HG03066 (cell line): ENCODE measurements around the gene OTOS.

Experiments used
- ATAC-seq: cut with Tn5 transposase; IDR thresholded peaks from one replicate; pipeline ENCODE4 v1.9.1; 2021; ENCODE audit warnings: low read depth; ENCODE audit not compliant: unreplicated experiment

Gene OTOS

GRCh38 chr2:240125742-240126141, 14.7 kb downstream of the OTOS start:
- no peak for ATAC-seq

- no peak for ATAC-seq
Measured at GRCh38 chr2:240124651-240125030, 15.8 kb downstream of the OTOS start.

- no peak for ATAC-seq
Measured at GRCh38 chr2:240123821-240124650, 16.4 kb downstream of the OTOS start.

- no peak for ATAC-seq
Measured at GRCh38 chr2:240121675-240122074, 18.8 kb downstream of the OTOS start.

GRCh38 chr2:240121190-240121589, 19.3 kb downstream of the OTOS start:
- no peak for ATAC-seq

GRCh38 chr2:240114233-240114632, 26.2 kb downstream of the OTOS start:
- ATAC-seq, result no peak

- ATAC-seq, result no peak
Measured at GRCh38 chr2:240112914-240113690, 27.4 kb downstream of the OTOS start.

GRCh38 chr2:240111253-240111652, 29.2 kb downstream of the OTOS start:
- ATAC-seq, result no peak

- ATAC-seq, result no peak
Measured at GRCh38 chr2:240109386-240109785, 31.1 kb downstream of the OTOS start.

GRCh38 chr2:240107477-240107796, 33.0 kb downstream of the OTOS start:
- ATAC-seq, result no peak

- ATAC-seq, result no peak
Measured at GRCh38 chr2:240106765-240107476, 33.5 kb downstream of the OTOS start.

GRCh38 chr2:240105982-240106381, 34.5 kb downstream of the OTOS start:
- no peak for ATAC-seq

- ATAC-seq, result no peak
Measured at GRCh38 chr2:240103136-240103535, 37.3 kb downstream of the OTOS start.

GRCh38 chr2:240098349-240098748, 42.1 kb downstream of the OTOS start:
- no peak for ATAC-seq

- no peak for ATAC-seq
Measured at GRCh38 chr2:240095556-240096523, 44.6 kb downstream of the OTOS start.

- ATAC-seq, result no peak
Measured at GRCh38 chr2:240089306-240089705, 51.2 kb downstream of the OTOS start.
